ENCODE results near the gene SERPINA6.

SERPINA6 gene

GRCh38 chr14:94313991-94314655 is 9.0 kb downstream of the SERPINA6 start:
- TF ChIP-seq, protein P1, sequence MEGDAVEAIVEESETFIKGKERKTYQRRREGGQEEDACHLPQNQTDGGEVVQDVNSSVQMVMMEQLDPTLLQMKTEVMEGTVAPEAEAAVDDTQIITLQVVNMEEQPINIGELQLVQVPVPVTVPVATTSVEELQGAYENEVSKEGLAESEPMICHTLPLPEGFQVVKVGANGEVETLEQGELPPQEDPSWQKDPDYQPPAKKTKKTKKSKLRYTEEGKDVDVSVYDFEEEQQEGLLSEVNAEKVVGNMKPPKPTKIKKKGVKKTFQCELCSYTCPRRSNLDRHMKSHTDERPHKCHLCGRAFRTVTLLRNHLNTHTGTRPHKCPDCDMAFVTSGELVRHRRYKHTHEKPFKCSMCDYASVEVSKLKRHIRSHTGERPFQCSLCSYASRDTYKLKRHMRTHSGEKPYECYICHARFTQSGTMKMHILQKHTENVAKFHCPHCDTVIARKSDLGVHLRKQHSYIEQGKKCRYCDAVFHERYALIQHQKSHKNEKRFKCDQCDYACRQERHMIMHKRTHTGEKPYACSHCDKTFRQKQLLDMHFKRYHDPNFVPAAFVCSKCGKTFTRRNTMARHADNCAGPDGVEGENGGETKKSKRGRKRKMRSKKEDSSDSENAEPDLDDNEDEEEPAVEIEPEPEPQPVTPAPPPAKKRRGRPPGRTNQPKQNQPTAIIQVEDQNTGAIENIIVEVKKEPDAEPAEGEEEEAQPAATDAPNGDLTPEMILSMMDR (IDR thresholded peaks at IDR 0.05; ENCODE audit: insufficient read depth, low read depth, low read length, missing control alignments), result no peak
- no peak overlapping the region for H3K4me3 ChIP-seq (ENCODE audit: low read length)
- DNase-seq (ENCODE audit: low read depth), result peak; percentile 79

- peak; percentile 92 for DNase-seq (ENCODE audit: low read depth)
- TF ChIP-seq, protein P1 (IDR thresholded peaks at IDR 0.05; ENCODE audit: insufficient read depth, low read depth, low read length, missing control alignments), result no peak
- H3K4me3 ChIP-seq (ENCODE audit: low read length), result no peak overlapping the region
These were observed 10.5 kb downstream of the SERPINA6 start for GRCh38 chr14:94312481-94313246.

DNA sequence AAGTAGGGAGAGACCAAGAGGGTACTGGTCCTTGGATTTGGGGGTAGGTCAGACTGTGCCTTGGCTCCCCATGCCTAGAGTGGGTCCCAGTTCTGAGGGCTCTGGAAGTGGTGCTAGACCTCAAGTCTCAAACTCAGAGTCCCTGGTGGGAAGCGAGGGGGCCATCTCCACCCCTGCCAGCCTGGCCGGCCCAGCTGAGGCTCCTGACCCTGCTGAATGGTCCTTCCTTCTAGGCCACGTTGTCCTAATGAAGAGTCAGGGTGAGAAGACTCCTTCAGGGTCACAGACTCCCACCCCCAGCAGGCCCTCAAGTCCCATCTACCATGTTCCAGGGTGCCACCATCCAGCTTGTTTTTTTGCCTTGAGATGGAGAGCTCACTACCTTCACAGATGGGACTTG is 12.9 kb downstream of the SERPINA6 start:
- TF ChIP-seq, protein P1 (IDR thresholded peaks at IDR 0.05; ENCODE audit: insufficient read depth, low read depth, low read length, missing control alignments), result no peak
- H3K4me3 ChIP-seq (ENCODE audit: low read length), result no peak overlapping the region
- no peak for DNase-seq (ENCODE audit: low read depth)

GRCh38 chr14:94309721-94310120 is 13.4 kb downstream of the SERPINA6 start:
- no peak for DNase-seq (ENCODE audit: low read depth)
- TF ChIP-seq, protein P1 (IDR thresholded peaks at IDR 0.05; ENCODE audit: insufficient read depth, low read depth, low read length, missing control alignments), result no peak
- no peak overlapping the region for H3K4me3 ChIP-seq (ENCODE audit: low read length)

GRCh38 chr14:94307410-94307992 is 15.6 kb downstream of the SERPINA6 start:
- TF ChIP-seq, protein P1 (IDR thresholded peaks at IDR 0.05; ENCODE audit: insufficient read depth, low read depth, low read length, missing control alignments), result peak; percentile 27
- H3K4me3 ChIP-seq (ENCODE audit: low read length), result no peak overlapping the region
- peak; percentile 24 for DNase-seq (ENCODE audit: low read depth)

DNA sequence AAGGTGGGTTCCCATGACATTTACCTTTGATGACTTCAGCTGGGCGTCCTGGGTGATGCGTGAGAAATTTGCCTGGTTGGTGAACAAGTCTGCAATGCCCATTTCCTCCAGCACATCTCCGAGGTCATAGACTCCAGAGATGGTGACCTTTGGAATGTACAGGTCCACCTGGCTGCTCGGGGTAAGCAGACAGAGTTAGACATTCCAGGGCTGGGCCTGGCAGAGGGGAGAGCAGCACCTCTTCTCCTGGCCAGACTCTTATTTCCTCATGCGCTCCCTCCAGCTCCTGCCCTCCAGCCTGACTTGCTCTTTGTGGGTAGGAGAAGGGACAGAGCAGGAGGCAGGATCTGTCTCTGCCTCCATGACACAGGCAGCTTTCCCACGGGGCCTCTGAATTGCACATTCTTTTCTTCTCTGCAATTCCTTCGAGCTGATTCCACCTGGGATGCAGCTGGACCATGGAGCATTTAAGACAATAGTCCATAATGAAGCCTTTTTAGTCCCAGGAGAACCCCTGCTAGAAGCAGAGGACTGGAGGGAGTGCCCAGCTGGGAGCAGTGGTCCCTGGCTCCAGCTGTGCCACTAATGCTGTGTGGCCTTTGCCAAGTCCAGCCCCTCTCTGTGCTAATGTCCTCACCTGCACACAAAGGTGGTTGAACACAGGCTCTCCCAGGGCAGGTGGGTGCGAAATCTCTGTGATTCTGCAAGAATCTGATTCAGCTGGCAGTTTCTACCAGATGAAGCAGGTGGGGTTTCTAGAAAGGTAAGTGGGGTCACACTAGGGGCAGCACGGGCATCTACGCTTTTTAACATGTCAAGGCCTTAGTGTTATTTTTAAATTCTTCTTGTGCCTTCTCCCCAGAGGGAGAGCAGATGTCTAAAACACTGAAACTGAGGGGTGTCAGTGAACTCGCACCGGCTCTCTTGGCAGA is 16.8 kb downstream of the SERPINA6 start:
- TF ChIP-seq, protein P1 (IDR thresholded peaks at IDR 0.05; ENCODE audit: insufficient read depth, low read depth, low read length, missing control alignments), result no peak
- no peak for DNase-seq (ENCODE audit: low read depth)

More for the DNA sequence above, 16.8 kb downstream of the SERPINA6 start:
- no peak overlapping the region for H3K4me3 ChIP-seq (ENCODE audit: low read length)
